ENCODE data around the gene TBCEL. TPM values are rescaled to one million over a fixed set of nuclear protein-coding genes. Genes with fewer than 3 reads are reported as not detected.
"Not testable (repeated sequence)": the region's sequence is repeated elsewhere in the genome, so short reads cannot be mapped to it uniquely, and the experiment has no call there.

The TBCEL gene
- total RNA-seq, 3 donors from 2014 or later, result 6.6 to 7.2 (median 6.7) TPM

GRCh38 chr11:121004206-121004840, 19.6 kb upstream of the TBCEL start:
- Mint-ChIP-seq H3K9me3 (peaks cover 4% of the 10 kb centered on the region), H3K4me3 (no peak overlapping the region)

GRCh38 chr11:121006922-121007321, 17.0 kb upstream of the TBCEL start:
- no peak for ATAC-seq
- Mint-ChIP-seq H3K36me3 (ENCODE audit: insufficient read depth) (no peaks in the 10 kb centered on the region), H3K9me3 (peaks cover 4% of the 10 kb centered on the region), H3K4me3 (no peak overlapping the region), H3K27me3 (ENCODE audit: low read depth) (peaks cover 33% of the 10 kb centered on the region), H3K4me1 (ENCODE audit: low read depth) (no peaks in the 10 kb centered on the region)
- DNase-seq, result no peak

More at GRCh38 chr11:121004206-121004840, 19.6 kb upstream of the TBCEL start:
- DNase-seq, result no peak
- Mint-ChIP-seq H3K27me3 (ENCODE audit: low read depth) (peaks cover 29% of the 10 kb centered on the region), H3K36me3 (ENCODE audit: insufficient read depth) (no peaks in the 10 kb centered on the region), H3K4me1 (ENCODE audit: low read depth) (no peaks in the 10 kb centered on the region)
- no peak for ATAC-seq

GRCh38 chr11:121008551-121008950, 15.4 kb upstream of the TBCEL start:
- DNase-seq (no peak), ATAC-seq (no peak)
- Mint-ChIP-seq H3K9me3 (peaks cover 4% of the 10 kb centered on the region), H3K36me3 (ENCODE audit: insufficient read depth) (no peaks in the 10 kb centered on the region), H3K4me3 (no peak overlapping the region), H3K4me1 (ENCODE audit: low read depth) (no peaks in the 10 kb centered on the region), H3K27me3 (ENCODE audit: low read depth) (peaks cover 35% of the 10 kb centered on the region)

- no peak overlapping the region for H3K4me3 Mint-ChIP-seq
- peaks cover 20% of the 10 kb centered on the region for H3K27me3 Mint-ChIP-seq (ENCODE audit: low read depth)
- H3K9me3 Mint-ChIP-seq, result no peaks in the 10 kb centered on the region
- H3K4me1 Mint-ChIP-seq (ENCODE audit: low read depth), result no peaks in the 10 kb centered on the region
- DNase-seq (no peak), ATAC-seq (no peak)
- H3K36me3 Mint-ChIP-seq (ENCODE audit: insufficient read depth), result no peaks in the 10 kb centered on the region
These were observed 11.8 kb upstream of the TBCEL start for GRCh38 chr11:121012091-121012490.

DNA sequence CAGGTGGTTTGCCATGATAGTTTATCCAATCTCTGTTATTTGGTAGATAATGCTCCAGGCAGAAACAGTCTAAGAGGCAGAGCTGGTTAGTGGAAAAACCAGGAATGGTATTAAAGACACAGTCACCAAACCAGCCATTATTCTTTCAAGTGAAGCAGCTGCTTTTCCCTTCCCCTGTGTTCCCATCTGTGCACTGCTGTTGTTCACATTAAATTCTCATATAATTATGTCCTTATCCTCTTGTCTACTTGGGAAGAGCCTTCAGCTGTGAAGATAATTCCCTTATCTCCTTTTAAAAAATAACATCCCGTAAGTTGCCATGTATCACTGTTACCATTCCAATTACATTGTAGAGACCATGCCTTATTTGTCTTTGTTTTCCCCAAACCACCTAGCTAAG, 5.2 kb upstream of the TBCEL start:
- Mint-ChIP-seq H3K27me3 (ENCODE audit: low read depth) (peaks cover 8% of the 10 kb centered on the region), H3K36me3 (ENCODE audit: insufficient read depth) (no peaks in the 10 kb centered on the region), H3K4me1 (ENCODE audit: low read depth) (peaks cover 5% of the 10 kb centered on the region), H3K4me3 (no peak overlapping the region), H3K9me3 (no peaks in the 10 kb centered on the region)
- DNase-seq (no peak), ATAC-seq (no peak)

- not testable (repeated sequence) for DNase-seq; H3K4me3 Mint-ChIP-seq; H3K9me3 Mint-ChIP-seq; H3K36me3 Mint-ChIP-seq (ENCODE audit: insufficient read depth); ATAC-seq; H3K27me3 Mint-ChIP-seq (ENCODE audit: low read depth)
- H3K4me1 Mint-ChIP-seq (ENCODE audit: low read depth), result peaks cover 21% of the 10 kb centered on the region
These were observed 2.2 kb upstream of the TBCEL start for GRCh38 chr11:121021718-121022117.

DNA sequence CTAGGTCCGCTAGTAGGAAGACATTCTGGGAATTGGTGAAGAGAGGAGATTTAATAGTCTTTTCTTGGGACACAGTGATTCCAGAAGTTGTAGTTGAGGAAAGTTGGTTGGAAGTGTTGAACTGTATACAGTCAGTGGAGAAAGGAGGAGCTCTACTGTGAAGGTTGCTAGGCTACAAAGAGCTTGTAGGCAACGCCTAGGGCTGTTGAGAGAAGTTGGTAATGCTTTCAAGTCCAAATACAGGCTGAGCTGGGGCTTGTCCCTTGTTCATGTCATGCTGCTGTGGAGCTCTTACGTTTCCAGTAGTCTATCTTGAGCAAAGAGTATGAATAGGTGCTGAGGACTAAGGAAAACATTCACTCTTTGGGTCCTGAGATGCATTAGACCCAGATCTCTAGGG, 1.1 kb downstream of the TBCEL start:
- Mint-ChIP-seq H3K4me1 (ENCODE audit: low read depth) (peaks cover 27% of the 10 kb centered on the region), H3K27me3 (ENCODE audit: low read depth) (peaks cover 7% of the 10 kb centered on the region), H3K9me3 (no peaks in the 10 kb centered on the region), H3K36me3 (ENCODE audit: insufficient read depth) (peaks cover under 1% of the 10 kb centered on the region), H3K4me3 (peak overlapping the region; percentile 89)
- ATAC-seq (no peak), DNase-seq (no peak)

DNA sequence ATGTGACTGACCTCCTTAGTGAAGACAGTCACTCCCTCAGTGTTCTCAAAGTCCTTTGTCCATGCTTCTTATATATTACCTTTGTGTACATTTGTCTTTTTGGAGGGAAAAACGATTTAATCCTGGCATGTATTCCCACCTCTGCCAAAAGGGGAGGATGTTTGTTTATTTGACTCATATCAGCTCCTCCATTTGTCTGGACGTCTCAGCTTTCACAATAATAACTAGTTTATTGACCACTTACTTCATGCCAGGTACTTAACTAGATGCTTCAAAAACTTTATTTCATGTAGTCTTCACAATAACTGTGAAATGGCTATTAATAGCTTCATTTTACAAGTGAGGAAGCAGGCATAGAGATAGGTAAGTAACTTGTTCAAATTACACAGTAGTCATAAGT, 5.3 kb downstream of the TBCEL start:
- no peak for ATAC-seq
- Mint-ChIP-seq H3K4me1 (ENCODE audit: low read depth) (peaks cover 24% of the 10 kb centered on the region), H3K36me3 (ENCODE audit: insufficient read depth) (peaks cover 5% of the 10 kb centered on the region)

GRCh38 chr11:121029813-121030445, 6.0 kb downstream of the TBCEL start:
- ATAC-seq, result no peak
- H3K9me3 Mint-ChIP-seq, result no peaks in the 10 kb centered on the region

More for the DNA sequence above, 5.3 kb downstream of the TBCEL start:
- H3K4me3 Mint-ChIP-seq, result no peak overlapping the region
- no peaks in the 10 kb centered on the region for H3K9me3 Mint-ChIP-seq
- no peaks in the 10 kb centered on the region for H3K27me3 Mint-ChIP-seq (ENCODE audit: low read depth)
- DNase-seq, result no peak

GRCh38 chr11:121031167-121031566, 7.3 kb downstream of the TBCEL start:
- no peaks in the 10 kb centered on the region for H3K9me3 Mint-ChIP-seq
- peaks cover 20% of the 10 kb centered on the region for H3K4me1 Mint-ChIP-seq (ENCODE audit: low read depth)
- ATAC-seq (no peak), DNase-seq (no peak)
- peaks cover 5% of the 10 kb centered on the region for H3K36me3 Mint-ChIP-seq (ENCODE audit: insufficient read depth)
- no peaks in the 10 kb centered on the region for H3K27me3 Mint-ChIP-seq (ENCODE audit: low read depth)
- no peak overlapping the region for H3K4me3 Mint-ChIP-seq

More at GRCh38 chr11:121029813-121030445, 6.0 kb downstream of the TBCEL start:
- H3K36me3 Mint-ChIP-seq (ENCODE audit: insufficient read depth), result peaks cover 5% of the 10 kb centered on the region
- DNase-seq, result no peak
- H3K27me3 Mint-ChIP-seq (ENCODE audit: low read depth), result no peaks in the 10 kb centered on the region
- no peak overlapping the region for H3K4me3 Mint-ChIP-seq
- H3K4me1 Mint-ChIP-seq (ENCODE audit: low read depth), result peaks cover 19% of the 10 kb centered on the region

GRCh38 chr11:121031648-121032047, 7.7 kb downstream of the TBCEL start:
- not testable (repeated sequence) for H3K27me3 Mint-ChIP-seq (ENCODE audit: low read depth); ATAC-seq; DNase-seq; H3K4me3 Mint-ChIP-seq; H3K36me3 Mint-ChIP-seq (ENCODE audit: insufficient read depth); H3K9me3 Mint-ChIP-seq
- peaks cover 22% of the 10 kb centered on the region for H3K4me1 Mint-ChIP-seq (ENCODE audit: low read depth)

GRCh38 chr11:121032546-121032945, 8.6 kb downstream of the TBCEL start:
- Mint-ChIP-seq H3K4me3 (no peak overlapping the region), H3K4me1 (ENCODE audit: low read depth) (peaks cover 21% of the 10 kb centered on the region), H3K36me3 (ENCODE audit: insufficient read depth) (peaks cover 5% of the 10 kb centered on the region), H3K27me3 (ENCODE audit: low read depth) (no peaks in the 10 kb centered on the region), H3K9me3 (no peaks in the 10 kb centered on the region)
- no peak for DNase-seq
- ATAC-seq, result no peak

GRCh38 chr11:121033635-121034034, 9.7 kb downstream of the TBCEL start:
- ATAC-seq, result no peak
- Mint-ChIP-seq H3K36me3 (ENCODE audit: insufficient read depth) (peaks cover 8% of the 10 kb centered on the region), H3K4me1 (ENCODE audit: low read depth) (peaks cover 20% of the 10 kb centered on the region), H3K9me3 (no peaks in the 10 kb centered on the region), H3K27me3 (ENCODE audit: low read depth) (no peaks in the 10 kb centered on the region), H3K4me3 (no peak overlapping the region)
- DNase-seq, result no peak

DNA sequence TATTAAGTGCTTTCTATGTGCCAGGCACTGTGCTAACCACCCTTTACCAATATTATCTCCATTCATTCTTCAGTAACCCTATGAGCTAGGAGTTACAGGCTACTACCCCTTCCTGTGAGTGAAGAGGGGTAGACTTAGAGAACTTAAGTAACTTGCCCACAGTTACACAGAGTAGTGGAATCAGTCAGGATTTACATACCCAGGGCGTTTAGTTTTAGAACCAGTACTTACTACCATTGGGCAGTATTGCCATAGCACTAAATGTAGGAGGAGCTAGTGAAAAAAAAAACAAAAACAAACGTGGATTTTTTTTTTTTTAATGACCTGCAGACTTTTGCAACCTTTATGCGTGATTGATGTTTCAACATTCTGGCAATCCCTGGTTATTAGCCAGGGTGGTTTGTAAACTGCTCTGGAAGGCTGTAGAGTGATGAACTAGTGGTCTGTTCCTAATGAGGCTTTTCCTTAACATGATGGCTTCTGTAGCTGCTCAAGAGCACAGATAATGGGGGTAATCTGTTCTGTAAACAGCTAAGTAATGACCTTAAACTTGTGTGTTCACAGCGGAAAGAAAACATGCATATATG, 11.4 kb downstream of the TBCEL start:
- ATAC-seq (no peak), DNase-seq (no peak)
- no peaks in the 10 kb centered on the region for H3K9me3 Mint-ChIP-seq
- H3K36me3 Mint-ChIP-seq (ENCODE audit: insufficient read depth), result peaks cover 7% of the 10 kb centered on the region
- no peak overlapping the region for H3K4me3 Mint-ChIP-seq
- peaks cover 13% of the 10 kb centered on the region for H3K4me1 Mint-ChIP-seq (ENCODE audit: low read depth)
- H3K27me3 Mint-ChIP-seq (ENCODE audit: low read depth), result no peaks in the 10 kb centered on the region

GRCh38 chr11:121035780-121036179, 11.9 kb downstream of the TBCEL start:
- Mint-ChIP-seq H3K27me3 (ENCODE audit: low read depth) (no peaks in the 10 kb centered on the region), H3K36me3 (ENCODE audit: insufficient read depth) (peaks cover 5% of the 10 kb centered on the region), H3K9me3 (no peaks in the 10 kb centered on the region), H3K4me1 (ENCODE audit: low read depth) (peaks cover 12% of the 10 kb centered on the region), H3K4me3 (no peak overlapping the region)
- ATAC-seq, result peak in 1 of 2 donors; percentile 37
- no peak for DNase-seq

Measured in activated T-cell treated with anti-CD3 and anti-CD28 coated beads, Interleukin-2, amount 50 U/mL, for 4 hours (primary cell).